Stimulated activated naive CD8-positive, alpha-beta T cell treated with anti-CD3 and anti-CD28 coated beads, Interleukin-15, amount 100 ng/mL, for 72 hours (primary cell): ENCODE data around the gene RALGPS1.

Experiments used
- ATAC-seq: fragments of 150-1000 bp; cut with Tn5 transposase; 2 replicates; pipeline ENCODE4 v1.10.0; 2021; ENCODE audit warnings: mild to moderate bottlenecking, moderate library complexity
- DNase-seq, 2 donors: peaks; one replicate each; pipeline ENCODE4 v3.0.0; 2021 to 2022
- H3K27ac Mint-ChIP-seq, 2 donors: one replicate each; pipeline ENCODE4 v1.8.0; 2022; ENCODE audit warnings: mild to moderate bottlenecking in 2 of 2, mixed read lengths in 2 of 2, moderate library complexity in 2 of 2
- H3K27me3 Mint-ChIP-seq: one replicate; pipeline ENCODE4 v1.8.0; 2022; ENCODE audit warnings: mixed read lengths
- H3K4me1 Mint-ChIP-seq: one replicate; pipeline ENCODE4 v1.8.0; 2022; ENCODE audit warnings: mild to moderate bottlenecking, mixed read lengths
- H3K4me3 Mint-ChIP-seq, 2 donors: one replicate each; pipeline ENCODE4 v1.8.0; 2022; ENCODE audit warnings: mild to moderate bottlenecking in 2 of 2, mixed read lengths in 2 of 2, moderate library complexity in 1 of 2
- H3K9me3 Mint-ChIP-seq, 2 donors: one replicate each; pipeline ENCODE4 v1.8.0; 2022; ENCODE audit warnings: mixed read lengths in 2 of 2

RALGPS1 gene

DNA sequence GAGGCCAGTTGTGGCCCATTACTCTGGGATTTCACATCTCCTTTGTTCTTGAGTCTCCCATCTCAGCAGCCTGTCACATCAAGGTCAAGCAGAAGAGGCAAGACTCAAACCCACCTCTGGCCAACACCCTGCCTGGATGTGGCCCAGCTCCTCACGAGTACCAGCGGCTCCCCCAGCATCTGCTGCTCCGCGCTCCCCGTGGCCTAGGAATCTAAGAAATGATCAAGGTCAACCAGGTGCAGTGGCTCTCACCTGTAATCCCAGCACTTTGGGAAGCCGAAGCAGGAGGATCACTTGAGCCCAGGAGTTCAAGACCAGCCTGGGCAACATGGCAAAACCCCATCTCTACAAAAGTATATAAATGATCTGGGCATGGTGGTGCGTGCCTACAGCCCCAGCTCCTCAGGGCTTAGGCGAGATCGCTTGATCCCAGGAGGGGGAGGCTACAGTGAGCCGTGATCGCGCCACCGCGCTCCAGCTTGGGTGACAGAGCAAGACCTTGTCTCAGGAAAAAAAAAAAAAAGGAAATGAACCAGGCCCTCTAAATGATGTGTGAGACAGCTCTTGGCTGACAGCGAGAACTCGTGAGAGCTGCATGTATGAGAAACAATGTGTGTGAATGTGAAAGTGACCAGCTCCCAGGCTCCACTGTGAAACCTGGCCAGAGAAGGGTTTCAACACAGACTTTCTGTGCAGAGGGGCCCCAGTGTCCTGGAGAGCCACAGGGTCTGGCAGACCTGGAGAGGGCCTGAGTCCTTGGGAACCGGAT lies 269.4 kb downstream of the RALGPS1 start:
- Mint-ChIP-seq H3K9me3 (no peaks in the 10 kb centered on the region), H3K4me3 (no peak overlapping the region), H3K27ac (peak overlapping the region in 1 of 2 donors; percentile 27), H3K27me3 (no peaks in the 10 kb centered on the region), H3K4me1 (no peaks in the 10 kb centered on the region)
- DNase-seq (no peak), ATAC-seq (no peak)

- H3K27ac Mint-ChIP-seq, result no peak overlapping the region
- DNase-seq (no peak), ATAC-seq (no peak)
- no peaks in the 10 kb centered on the region for H3K4me1 Mint-ChIP-seq
- no peaks in the 10 kb centered on the region for H3K27me3 Mint-ChIP-seq
- H3K9me3 Mint-ChIP-seq, result no peaks in the 10 kb centered on the region
- H3K4me3 Mint-ChIP-seq, result no peak overlapping the region
Measured at GRCh38 chr9:127184641-127185040, 270.1 kb downstream of the RALGPS1 start.

GRCh38 chr9:127185181-127185580 lies 270.6 kb downstream of the RALGPS1 start:
- H3K27ac Mint-ChIP-seq, result peak overlapping the region in 1 of 2 donors; percentile 28
- no peaks in the 10 kb centered on the region for H3K9me3 Mint-ChIP-seq
- ATAC-seq (no peak), DNase-seq (no peak)
- no peak overlapping the region for H3K4me3 Mint-ChIP-seq
- no peaks in the 10 kb centered on the region for H3K27me3 Mint-ChIP-seq
- H3K4me1 Mint-ChIP-seq, result no peaks in the 10 kb centered on the region

- no peak for ATAC-seq
Measured at GRCh38 chr9:127185931-127186781, 271.6 kb downstream of the RALGPS1 start.

GRCh38 chr9:127186806-127187205 lies 272.2 kb downstream of the RALGPS1 start:
- Mint-ChIP-seq H3K4me1 (no peaks in the 10 kb centered on the region), H3K9me3 (no peaks in the 10 kb centered on the region), H3K27me3 (no peaks in the 10 kb centered on the region), H3K27ac (no peak overlapping the region), H3K4me3 (no peak overlapping the region)
- no peak for ATAC-seq
- no peak for DNase-seq

More at GRCh38 chr9:127185931-127186781, 271.6 kb downstream of the RALGPS1 start:
- no peak overlapping the region for H3K27ac Mint-ChIP-seq
- H3K4me3 Mint-ChIP-seq, result no peak overlapping the region
- H3K9me3 Mint-ChIP-seq, result no peaks in the 10 kb centered on the region
- no peaks in the 10 kb centered on the region for H3K4me1 Mint-ChIP-seq
- DNase-seq, result no peak
- no peaks in the 10 kb centered on the region for H3K27me3 Mint-ChIP-seq

- Mint-ChIP-seq H3K4me1 (no peaks in the 10 kb centered on the region), H3K27ac (no peak overlapping the region), H3K9me3 (no peaks in the 10 kb centered on the region), H3K4me3 (no peak overlapping the region), H3K27me3 (no peaks in the 10 kb centered on the region)
- no peak for ATAC-seq
- no peak for DNase-seq
Measured at GRCh38 chr9:127187231-127187956, 272.8 kb downstream of the RALGPS1 start.

DNA sequence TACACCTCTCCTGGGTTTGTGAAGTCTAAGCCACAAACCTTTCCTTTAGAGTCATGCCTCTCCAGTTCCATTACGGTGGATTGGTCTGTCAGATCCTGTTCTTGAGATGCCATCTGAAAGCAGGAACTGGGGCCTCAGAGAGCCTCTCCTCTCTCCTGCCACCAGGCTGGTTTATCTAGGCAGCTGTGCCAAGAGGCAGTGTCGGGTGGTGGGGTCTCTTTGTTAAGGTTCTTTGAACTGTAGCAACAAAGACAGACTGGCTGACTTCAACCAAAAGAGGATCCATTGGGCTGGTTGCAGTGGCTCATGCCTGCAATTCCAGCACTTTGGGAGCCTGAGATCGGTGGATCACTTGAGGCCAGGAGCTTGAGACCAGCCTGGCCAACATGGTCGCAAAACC lies 273.8 kb downstream of the RALGPS1 start:
- Mint-ChIP-seq H3K9me3 (no peaks in the 10 kb centered on the region), H3K4me3 (no peak overlapping the region), H3K27ac (no peak overlapping the region), H3K4me1 (no peaks in the 10 kb centered on the region), H3K27me3 (no peaks in the 10 kb centered on the region)
- ATAC-seq, result no peak
- no peak for DNase-seq

GRCh38 chr9:127189628-127190027 lies 275.0 kb downstream of the RALGPS1 start:
- no peak overlapping the region for H3K27ac Mint-ChIP-seq
- H3K27me3 Mint-ChIP-seq, result no peaks in the 10 kb centered on the region
- no peak for DNase-seq
- H3K9me3 Mint-ChIP-seq, result no peaks in the 10 kb centered on the region
- ATAC-seq, result no peak
- no peak overlapping the region for H3K4me3 Mint-ChIP-seq
- no peaks in the 10 kb centered on the region for H3K4me1 Mint-ChIP-seq

DNA sequence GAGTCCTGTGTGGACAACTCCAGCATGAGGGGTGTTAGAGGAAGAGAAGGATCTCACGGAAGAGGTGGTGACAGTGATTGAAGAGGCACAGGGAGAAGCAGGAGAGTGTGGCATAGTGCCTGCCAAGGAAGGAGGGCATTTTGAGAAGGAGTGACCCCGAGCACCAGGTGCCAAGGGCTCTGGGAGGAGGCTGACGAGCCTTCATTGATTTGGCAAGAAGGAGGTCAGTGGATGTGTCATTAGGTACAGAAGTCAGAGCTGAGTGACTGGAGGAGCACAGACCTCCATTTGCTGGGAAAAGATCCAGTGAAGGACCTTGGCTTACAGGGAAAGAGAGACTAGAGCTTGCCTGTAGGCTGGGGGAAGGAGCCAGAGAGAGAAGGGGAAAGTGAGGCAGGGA lies 278.2 kb downstream of the RALGPS1 start:
- peaks cover 6% of the 10 kb centered on the region for H3K27me3 Mint-ChIP-seq
- no peak overlapping the region for H3K27ac Mint-ChIP-seq
- H3K4me3 Mint-ChIP-seq, result no peak overlapping the region
- DNase-seq, result no peak
- no peaks in the 10 kb centered on the region for H3K9me3 Mint-ChIP-seq
- no peaks in the 10 kb centered on the region for H3K4me1 Mint-ChIP-seq
- ATAC-seq, result no peak

- Mint-ChIP-seq H3K27ac (no peak overlapping the region), H3K4me1 (peaks cover 4% of the 10 kb centered on the region), H3K9me3 (no peaks in the 10 kb centered on the region), H3K27me3 (peaks cover 13% of the 10 kb centered on the region), H3K4me3 (no peak overlapping the region)
- no peak for DNase-seq
- no peak for ATAC-seq
Measured at GRCh38 chr9:127193483-127193882, 278.9 kb downstream of the RALGPS1 start.

DNA sequence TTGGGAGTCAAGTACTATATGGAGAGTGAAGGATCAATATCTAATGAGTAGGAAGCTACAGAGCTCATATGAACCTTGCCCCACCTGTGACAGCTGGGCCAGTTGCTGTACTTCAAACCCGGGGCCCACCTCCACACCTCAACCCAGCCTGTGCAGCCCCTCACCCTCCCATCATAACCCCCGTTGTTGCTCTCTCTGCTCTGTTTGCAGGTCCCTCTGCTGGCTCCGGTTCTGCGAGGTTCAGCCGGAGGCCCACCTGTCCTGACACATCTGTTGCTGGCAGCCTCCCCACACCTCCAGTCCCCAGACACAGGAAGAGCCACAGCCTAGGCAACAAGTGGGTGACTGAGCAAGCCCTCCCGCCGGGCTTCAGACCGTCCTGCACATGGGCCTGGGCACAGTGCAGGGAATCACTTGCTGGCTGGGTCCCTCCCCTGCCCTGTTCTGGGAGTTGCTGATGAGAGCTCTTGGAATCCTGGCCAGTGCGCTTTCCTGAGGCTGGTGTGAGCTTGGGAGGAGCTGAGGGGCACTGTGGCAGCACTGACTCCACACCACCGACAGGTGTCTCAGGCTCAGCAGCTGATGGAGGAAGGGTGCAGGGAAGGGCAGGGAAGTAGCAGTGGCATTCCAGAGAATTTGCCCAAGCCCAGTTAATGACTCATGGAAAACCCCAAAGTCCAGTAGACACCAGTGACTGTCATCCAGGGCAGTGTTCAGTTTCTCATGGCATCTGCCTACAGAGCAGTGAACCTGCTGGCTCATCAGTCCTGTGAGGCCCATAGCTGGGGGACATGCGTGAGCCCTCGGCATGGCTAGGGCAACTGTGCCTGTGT lies 280.5 kb downstream of the RALGPS1 start:
- Mint-ChIP-seq H3K4me1 (peaks cover 13% of the 10 kb centered on the region), H3K27ac (peak overlapping the region in 1 of 2 donors; percentile 83), H3K9me3 (no peaks in the 10 kb centered on the region), H3K4me3 (no peak overlapping the region), H3K27me3 (peaks cover 17% of the 10 kb centered on the region)
- ATAC-seq (no peak), DNase-seq (no peak)

DNA sequence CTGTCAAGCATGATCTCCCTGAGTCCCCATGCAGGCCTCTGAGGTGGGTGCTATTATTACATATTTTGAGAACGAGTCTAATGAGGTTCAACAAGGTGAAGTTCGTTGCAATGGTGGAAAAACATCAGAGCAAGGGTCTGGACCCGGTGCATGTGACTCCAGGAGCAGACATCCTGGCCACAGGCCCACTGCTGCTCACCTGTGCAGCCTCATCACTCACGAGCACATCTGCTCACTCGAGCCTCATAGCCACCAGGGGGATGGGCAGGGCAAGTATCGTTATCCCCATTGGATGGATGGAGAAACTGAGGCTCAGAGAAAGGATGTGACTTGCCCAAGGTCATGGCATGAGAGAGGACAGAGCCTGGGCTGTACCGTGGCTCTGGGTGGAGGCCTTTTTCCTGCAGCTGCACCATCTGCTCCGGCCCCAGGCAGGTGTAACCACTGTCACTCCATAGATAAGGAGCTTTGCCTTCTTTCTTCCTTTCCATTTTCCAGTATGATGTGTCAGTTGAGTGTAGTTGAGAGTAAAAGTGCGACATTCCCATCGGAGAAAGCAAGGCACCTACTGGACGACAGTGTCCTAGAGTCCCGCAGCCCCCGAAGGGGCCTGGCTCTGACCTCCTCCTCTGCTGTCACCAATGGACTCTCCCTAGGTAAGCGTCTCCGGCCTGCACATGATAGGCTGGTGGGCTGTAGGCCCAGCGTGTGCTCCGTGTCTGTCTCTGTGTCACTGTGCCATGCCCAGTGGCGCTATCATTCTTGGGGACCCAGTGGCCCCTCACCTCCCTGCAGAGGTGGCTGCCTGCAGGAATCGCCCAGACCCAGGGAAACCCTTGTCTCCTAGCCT lies 281.6 kb downstream of the RALGPS1 start:
- DNase-seq (no peak), ATAC-seq (no peak)
- no peak overlapping the region for H3K4me3 Mint-ChIP-seq
- peaks cover 17% of the 10 kb centered on the region for H3K27me3 Mint-ChIP-seq
- H3K9me3 Mint-ChIP-seq, result no peaks in the 10 kb centered on the region
- H3K27ac Mint-ChIP-seq, result no peak overlapping the region
- peaks cover 13% of the 10 kb centered on the region for H3K4me1 Mint-ChIP-seq

DNA sequence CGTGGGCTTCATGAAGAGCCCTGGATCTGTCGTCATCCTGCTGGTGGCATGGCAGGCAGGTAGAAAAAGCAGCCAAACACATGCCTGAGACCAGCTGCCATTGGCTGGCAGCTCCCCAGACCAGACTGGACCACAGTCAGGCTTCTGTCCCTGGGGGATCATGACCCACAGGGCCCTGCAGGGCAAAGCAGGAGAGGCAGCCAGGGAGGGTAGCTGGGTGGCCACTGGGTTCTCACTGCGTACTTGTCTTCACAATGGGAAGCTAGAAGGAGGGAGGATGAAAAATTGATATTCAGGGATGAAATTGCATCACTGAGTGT lies 282.2 kb downstream of the RALGPS1 start:
- peaks cover 13% of the 10 kb centered on the region for H3K4me1 Mint-ChIP-seq
- H3K27me3 Mint-ChIP-seq, result peaks cover 17% of the 10 kb centered on the region
- no peak for DNase-seq
- no peak overlapping the region for H3K27ac Mint-ChIP-seq
- no peaks in the 10 kb centered on the region for H3K9me3 Mint-ChIP-seq
- no peak overlapping the region for H3K4me3 Mint-ChIP-seq
- ATAC-seq, result no peak

GRCh38 chr9:127197186-127197860 lies 282.7 kb downstream of the RALGPS1 start:
- peaks cover 17% of the 10 kb centered on the region for H3K27me3 Mint-ChIP-seq
- peaks cover 13% of the 10 kb centered on the region for H3K4me1 Mint-ChIP-seq
- DNase-seq (no peak), ATAC-seq (no peak)
- H3K9me3 Mint-ChIP-seq, result no peaks in the 10 kb centered on the region
- no peak overlapping the region for H3K4me3 Mint-ChIP-seq
- H3K27ac Mint-ChIP-seq, result peak overlapping the region in 1 of 2 donors; percentile 14
